Measurements from ENCODE around the gene FGF13.

The FGF13 gene

GRCh38 chrX:138711399-138712347 is at the start of gene FGF13:
FGF13 (minus strand) TSS chrX:138711717; CDS start chrX:138711003, 714 bp downstream.
- peak; percentile 71 for DNase-seq

GRCh38 chrX:138759217-138759943 is 47.9 kb upstream of the FGF13 start:
- no peak for DNase-seq

- peak; percentile 45 for DNase-seq
These were observed 44.7 kb upstream of the FGF13 start for GRCh38 chrX:138756234-138756633.

- DNase-seq, result no peak
These were observed 43.3 kb upstream of the FGF13 start for GRCh38 chrX:138754861-138755260.

GRCh38 chrX:138748480-138748879 is 37.0 kb upstream of the FGF13 start:
- DNase-seq, result no peak

GRCh38 chrX:138745196-138745595 is 33.7 kb upstream of the FGF13 start:
- DNase-seq, result peak; percentile 61

- DNase-seq, result no peak
These were observed 30.7 kb upstream of the FGF13 start for GRCh38 chrX:138742217-138742616.

- DNase-seq, result no peak
These were observed 28.8 kb upstream of the FGF13 start for GRCh38 chrX:138740341-138740740.

GRCh38 chrX:138723301-138723700 is 11.8 kb upstream of the FGF13 start:
- no peak for DNase-seq

GRCh38 chrX:138719396-138719795 is 7.9 kb upstream of the FGF13 start:
- DNase-seq, result no peak

GRCh38 chrX:138718941-138719340 is 7.4 kb upstream of the FGF13 start:
- no peak for DNase-seq

GRCh38 chrX:138710866-138711341 is 613 bp downstream of the FGF13 start:
- peak; percentile 70 for DNase-seq

GRCh38 chrX:138709886-138710791 is 1.4 kb downstream of the FGF13 start:
- DNase-seq, result peak; percentile 70

GRCh38 chrX:138708268-138708667 is 3.2 kb downstream of the FGF13 start:
- no peak for DNase-seq

- DNase-seq, result no peak
These were observed 6.9 kb downstream of the FGF13 start for GRCh38 chrX:138704596-138704995.

- no peak for DNase-seq
These were observed 7.4 kb downstream of the FGF13 start for GRCh38 chrX:138704101-138704500.

- no peak for DNase-seq
These were observed 18.9 kb downstream of the FGF13 start for GRCh38 chrX:138692591-138692990.

- no peak for DNase-seq
These were observed 20.3 kb downstream of the FGF13 start for GRCh38 chrX:138691186-138691585.

- no peak for DNase-seq
These were observed 20.9 kb downstream of the FGF13 start for GRCh38 chrX:138690591-138690990.

GRCh38 chrX:138683600-138683999 is 27.9 kb downstream of the FGF13 start:
- no peak for DNase-seq

- no peak for DNase-seq
These were observed 41.8 kb downstream of the FGF13 start for GRCh38 chrX:138669693-138670092.

GRCh38 chrX:138664466-138664865 is 47.1 kb downstream of the FGF13 start:
- DNase-seq, result no peak

GRCh38 chrX:138664016-138664415 is 47.5 kb downstream of the FGF13 start:
- DNase-seq, result peak; percentile 32

Data from retina (tissue), 1 donor.